ENCODE measurements around the gene STK26.

DNA sequence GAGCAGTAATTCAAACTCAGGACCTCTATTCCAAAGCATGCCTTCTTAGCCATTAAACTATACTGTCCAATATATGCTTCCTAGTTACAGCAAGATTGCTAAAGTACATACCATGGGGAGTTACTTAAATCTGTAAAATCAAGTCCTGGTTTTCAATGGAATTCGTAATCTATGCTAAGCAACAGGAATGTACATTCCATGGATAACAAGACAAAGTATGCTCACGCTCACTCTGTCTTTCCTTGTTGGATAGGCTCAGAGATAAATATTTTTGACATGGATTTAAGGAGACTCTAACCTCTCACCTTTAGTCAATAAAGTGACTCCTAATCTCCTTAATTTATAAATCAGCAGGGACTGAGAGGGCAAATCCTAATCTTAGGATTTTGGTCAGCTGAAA is 47.3 kb upstream of the STK26 start:
- TF ChIP-seq, protein P1, sequence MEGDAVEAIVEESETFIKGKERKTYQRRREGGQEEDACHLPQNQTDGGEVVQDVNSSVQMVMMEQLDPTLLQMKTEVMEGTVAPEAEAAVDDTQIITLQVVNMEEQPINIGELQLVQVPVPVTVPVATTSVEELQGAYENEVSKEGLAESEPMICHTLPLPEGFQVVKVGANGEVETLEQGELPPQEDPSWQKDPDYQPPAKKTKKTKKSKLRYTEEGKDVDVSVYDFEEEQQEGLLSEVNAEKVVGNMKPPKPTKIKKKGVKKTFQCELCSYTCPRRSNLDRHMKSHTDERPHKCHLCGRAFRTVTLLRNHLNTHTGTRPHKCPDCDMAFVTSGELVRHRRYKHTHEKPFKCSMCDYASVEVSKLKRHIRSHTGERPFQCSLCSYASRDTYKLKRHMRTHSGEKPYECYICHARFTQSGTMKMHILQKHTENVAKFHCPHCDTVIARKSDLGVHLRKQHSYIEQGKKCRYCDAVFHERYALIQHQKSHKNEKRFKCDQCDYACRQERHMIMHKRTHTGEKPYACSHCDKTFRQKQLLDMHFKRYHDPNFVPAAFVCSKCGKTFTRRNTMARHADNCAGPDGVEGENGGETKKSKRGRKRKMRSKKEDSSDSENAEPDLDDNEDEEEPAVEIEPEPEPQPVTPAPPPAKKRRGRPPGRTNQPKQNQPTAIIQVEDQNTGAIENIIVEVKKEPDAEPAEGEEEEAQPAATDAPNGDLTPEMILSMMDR (IDR thresholded peaks at IDR 0.05): no peak
- TF ChIP-seq POLR2A (IDR thresholded peaks at IDR 0.05): no peak
- TF ChIP-seq POLR2AphosphoS5 (IDR thresholded peaks at IDR 0.05): no peak
